Hepatocyte (in vitro differentiated cells): ENCODE results near the gene SRPK3. TPM values are rescaled to one million over a fixed set of nuclear protein-coding genes. Genes with fewer than 3 reads are reported as not detected.

Experiments
- DNase-seq: peaks from one replicate; pipeline ENCODE4 v3.0.0-alpha.2; 2016; ENCODE audit warnings: low spot score
- H2AFZ ChIP-seq: fragments of 200-600 bp; sonication (generic); 2 replicates; pipeline ENCODE4 v1.6.0; 2016; ENCODE audit warnings: antibody characterized with exemption, mild to moderate bottlenecking
- H3K27ac ChIP-seq: fragments of 200-600 bp; sonication (generic); 2 replicates; pipeline ENCODE4 v1.5.1; 2016; ENCODE audit warnings: mild to moderate bottlenecking
- H3K27me3 ChIP-seq: fragments of 200-600 bp; sonication (generic); 2 replicates; pipeline ENCODE4 v1.6.1; 2016
- H3K36me3 ChIP-seq: fragments of 200-600 bp; sonication (generic); replicated peaks from 2 replicates; pipeline ENCODE4 v1.5.1; 2016; ENCODE audit warnings: low read depth; ENCODE audit not compliant: insufficient read depth
- H3K4me1 ChIP-seq: fragments of 200-600 bp; sonication (generic); 2 replicates; pipeline ENCODE4 v1.5.1; 2016; ENCODE audit warnings: mild to moderate bottlenecking, moderate library complexity; ENCODE audit not compliant: insufficient read depth
- H3K4me2 ChIP-seq: fragments of 200-600 bp; sonication (generic); 2 replicates; pipeline ENCODE4 v1.6.0; 2016
- H3K4me3 ChIP-seq: fragments of 200-600 bp; sonication (generic); 2 replicates; pipeline ENCODE4 v1.5.1; 2016; ENCODE audit warnings: mild to moderate bottlenecking
- H3K79me2 ChIP-seq: fragments of 200-600 bp; sonication (generic); 2 replicates; pipeline ENCODE4 v1.6.0; 2017; ENCODE audit warnings: mild to moderate bottlenecking
- H3K9me2 ChIP-seq: fragments of 200-600 bp; sonication (generic); replicated peaks from 2 replicates; pipeline ENCODE4 v1.6.0; 2017; ENCODE audit warnings: mild to moderate bottlenecking; ENCODE audit not compliant: insufficient read depth
- H3K9me3 ChIP-seq: fragments of 200-600 bp; sonication (generic); 2 replicates; pipeline ENCODE4 v1.5.1; 2016; ENCODE audit warnings: low read depth, mild to moderate bottlenecking
- H4K20me1 ChIP-seq: fragments of 200-600 bp; sonication (generic); 2 replicates; pipeline ENCODE4 v1.6.0; 2016; ENCODE audit warnings: mild to moderate bottlenecking; ENCODE audit not compliant: insufficient read depth, poor library complexity, severe bottlenecking
- EZH2 ChIP-seq: fragments of 200-600 bp; sonication (generic); IDR thresholded peaks from 2 replicates; pipeline ENCODE4 v1.6.1; 2016; ENCODE audit warnings: antibody characterized with exemption, mild to moderate bottlenecking, borderline replicate concordance
- EZH2phosphoT487 ChIP-seq: fragments of 200-600 bp; sonication (generic); IDR thresholded peaks from one replicate; pipeline ENCODE4 v1.6.1; 2018; ENCODE audit warnings: antibody characterized with exemption, mild to moderate bottlenecking, low read depth, moderate library complexity; ENCODE audit not compliant: unreplicated experiment, severe bottlenecking
- WGBS: methylation state at CpG from one replicate; pipeline ENCODE4 v1.1.6; 2016; ENCODE audit warnings: low lambda C conversion rate; ENCODE audit errors: missing lambda C conversion rate; 5-methylcytosine and 5-hydroxymethylcytosine counted together
- polyA plus RNA-seq: library from polyadenylated mRNA; unstranded; fragments of >200 nt; fragmentation: Nextera tagmentation; extraction: Ambion mirVana; gene quantifications from 2 replicates; pipeline ENCODE4 v1.2.1, GENCODE V29; 2016
- total RNA-seq: library from RNA; depleted of rRNA; stranded (reverse); fragments of >200 nt; gene quantifications from 2 replicates; pipeline ENCODE4 v1.2.3, GENCODE V29; 2014
- TF ChIP-seq, protein P1 (sequence below): fragments of 200-600 bp; sonication (generic); IDR thresholded peaks from 2 replicates; pipeline ENCODE4 v1.5.1; 2016; ENCODE audit warnings: antibody characterized with exemption, mild to moderate bottlenecking; ENCODE audit not compliant: poor library complexity

SRPK3 gene
- total and polyA plus RNA-seq, 2 experiments from 2014 or later: 0.20 to 0.89 TPM

DNA sequence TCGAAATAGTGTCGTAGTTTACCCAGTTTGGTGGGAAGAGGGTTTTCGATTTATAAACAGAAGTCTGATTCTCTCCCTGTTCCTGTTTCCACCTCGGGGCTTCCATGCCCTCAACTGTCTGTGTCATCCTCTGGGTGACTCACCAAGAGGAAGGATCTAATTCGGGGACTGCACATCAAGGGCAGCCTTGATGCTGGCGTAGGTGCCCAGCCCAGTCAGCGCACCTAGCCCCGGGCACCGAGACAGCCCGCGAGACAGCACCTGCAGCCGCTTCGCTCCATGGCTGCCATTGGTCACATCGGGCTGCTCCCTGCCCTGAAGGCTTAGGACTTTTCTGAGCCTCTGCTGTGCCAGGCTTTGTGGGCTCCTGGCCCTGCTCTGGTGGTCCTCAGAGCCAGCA is 48.4 kb upstream of the SRPK3 start:
- Histone ChIP-seq H3K4me2 (no peak overlapping the region), H3K27ac (no peak overlapping the region), H3K9me3 (no peaks in the 10 kb centered on the region), H3K36me3 (no peaks in the 10 kb centered on the region), H3K4me3 (no peak overlapping the region), H3K4me1 (peaks cover 2% of the 10 kb centered on the region), H3K79me2 (no peaks in the 10 kb centered on the region), H3K27me3 (no peaks in the 10 kb centered on the region), H2AFZ (no peak overlapping the region), H4K20me1 (no peaks in the 10 kb centered on the region), H3K9me2 (no peaks in the 10 kb centered on the region)
- TF ChIP-seq, protein P1, sequence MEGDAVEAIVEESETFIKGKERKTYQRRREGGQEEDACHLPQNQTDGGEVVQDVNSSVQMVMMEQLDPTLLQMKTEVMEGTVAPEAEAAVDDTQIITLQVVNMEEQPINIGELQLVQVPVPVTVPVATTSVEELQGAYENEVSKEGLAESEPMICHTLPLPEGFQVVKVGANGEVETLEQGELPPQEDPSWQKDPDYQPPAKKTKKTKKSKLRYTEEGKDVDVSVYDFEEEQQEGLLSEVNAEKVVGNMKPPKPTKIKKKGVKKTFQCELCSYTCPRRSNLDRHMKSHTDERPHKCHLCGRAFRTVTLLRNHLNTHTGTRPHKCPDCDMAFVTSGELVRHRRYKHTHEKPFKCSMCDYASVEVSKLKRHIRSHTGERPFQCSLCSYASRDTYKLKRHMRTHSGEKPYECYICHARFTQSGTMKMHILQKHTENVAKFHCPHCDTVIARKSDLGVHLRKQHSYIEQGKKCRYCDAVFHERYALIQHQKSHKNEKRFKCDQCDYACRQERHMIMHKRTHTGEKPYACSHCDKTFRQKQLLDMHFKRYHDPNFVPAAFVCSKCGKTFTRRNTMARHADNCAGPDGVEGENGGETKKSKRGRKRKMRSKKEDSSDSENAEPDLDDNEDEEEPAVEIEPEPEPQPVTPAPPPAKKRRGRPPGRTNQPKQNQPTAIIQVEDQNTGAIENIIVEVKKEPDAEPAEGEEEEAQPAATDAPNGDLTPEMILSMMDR: no peak
- TF ChIP-seq EZH2phosphoT487 (no peak), EZH2 (no peak)
- 94% methylated on average over 14 of the region's 14 CpGs for WGBS
- no peak for DNase-seq

DNA sequence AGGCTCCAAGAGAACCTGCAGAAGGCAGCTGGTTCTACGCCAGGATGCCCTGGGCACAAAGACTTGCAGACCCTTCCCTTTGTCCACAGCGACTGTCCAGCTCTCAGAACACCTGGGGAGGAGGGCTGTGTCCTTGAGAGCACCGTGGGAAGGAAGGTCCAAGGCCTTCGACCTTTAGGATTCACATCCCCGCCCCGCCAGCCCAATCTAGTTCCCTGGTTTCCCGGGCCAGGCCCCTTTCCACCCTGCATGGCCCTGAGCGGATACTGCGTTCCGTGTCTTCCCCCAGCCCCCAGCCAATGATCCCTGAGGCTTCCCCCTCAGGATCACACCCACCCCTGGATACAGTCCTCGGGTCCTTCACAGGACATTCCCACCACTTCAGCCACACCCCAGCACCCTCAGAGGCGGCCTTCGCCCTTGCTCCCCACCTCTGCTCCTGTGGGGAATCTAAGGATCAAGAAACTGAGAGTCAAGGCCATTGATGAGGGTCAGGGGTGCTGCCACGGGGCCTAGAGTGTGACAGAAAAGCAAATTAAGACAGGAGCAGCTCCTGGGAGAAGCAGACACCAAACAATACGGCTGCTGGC is 47.1 kb upstream of the SRPK3 start:
- Histone ChIP-seq H3K4me1 (no peaks in the 10 kb centered on the region), H2AFZ (no peak overlapping the region), H3K9me3 (no peaks in the 10 kb centered on the region), H3K79me2 (no peaks in the 10 kb centered on the region), H3K4me3 (no peak overlapping the region), H3K36me3 (no peaks in the 10 kb centered on the region), H3K9me2 (no peaks in the 10 kb centered on the region), H3K27ac (no peak overlapping the region), H3K27me3 (no peaks in the 10 kb centered on the region), H4K20me1 (no peaks in the 10 kb centered on the region), H3K4me2 (no peak overlapping the region)
- DNase-seq: no peak
- WGBS: 85% methylated on average over 15 of the region's 15 CpGs
- TF ChIP-seq, protein P1: no peak
- TF ChIP-seq EZH2phosphoT487 (no peak), EZH2 (no peak)

DNA sequence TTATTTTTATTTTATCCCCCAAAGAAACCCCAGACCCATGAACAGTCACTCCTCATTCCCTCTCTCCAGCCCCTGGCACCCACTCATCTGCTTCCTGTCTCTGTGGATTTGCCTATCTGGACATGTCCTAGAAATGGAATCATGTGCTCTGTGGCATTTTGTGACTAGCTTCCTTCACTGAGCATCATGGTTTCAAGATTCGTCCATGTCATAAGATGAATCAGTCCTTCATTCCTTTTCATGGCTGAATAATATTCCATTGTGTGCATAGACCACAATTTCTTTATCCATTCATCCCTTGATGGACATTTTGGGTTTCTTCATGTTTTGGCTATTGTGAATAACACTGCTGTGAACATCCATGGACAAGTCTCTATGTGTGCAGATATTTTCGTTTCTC is 46.0 kb upstream of the SRPK3 start:
- H3K27ac ChIP-seq: no peak overlapping the region
- no peak for DNase-seq
- no peaks in the 10 kb centered on the region for H3K9me2 ChIP-seq
- TF ChIP-seq EZH2phosphoT487: no peak
- no peak for TF ChIP-seq EZH2
- TF ChIP-seq, protein P1: no peak
- WGBS: 78% methylated on average over 2 of the region's 2 CpGs
- H3K4me2 ChIP-seq: no peak overlapping the region
- no peaks in the 10 kb centered on the region for H3K4me1 ChIP-seq
- no peaks in the 10 kb centered on the region for H3K79me2 ChIP-seq
- no peaks in the 10 kb centered on the region for H3K9me3 ChIP-seq
- H2AFZ ChIP-seq: no peak overlapping the region
- H3K36me3 ChIP-seq: no peaks in the 10 kb centered on the region
- no peaks in the 10 kb centered on the region for H3K27me3 ChIP-seq
- no peaks in the 10 kb centered on the region for H4K20me1 ChIP-seq
- no peak overlapping the region for H3K4me3 ChIP-seq

DNA sequence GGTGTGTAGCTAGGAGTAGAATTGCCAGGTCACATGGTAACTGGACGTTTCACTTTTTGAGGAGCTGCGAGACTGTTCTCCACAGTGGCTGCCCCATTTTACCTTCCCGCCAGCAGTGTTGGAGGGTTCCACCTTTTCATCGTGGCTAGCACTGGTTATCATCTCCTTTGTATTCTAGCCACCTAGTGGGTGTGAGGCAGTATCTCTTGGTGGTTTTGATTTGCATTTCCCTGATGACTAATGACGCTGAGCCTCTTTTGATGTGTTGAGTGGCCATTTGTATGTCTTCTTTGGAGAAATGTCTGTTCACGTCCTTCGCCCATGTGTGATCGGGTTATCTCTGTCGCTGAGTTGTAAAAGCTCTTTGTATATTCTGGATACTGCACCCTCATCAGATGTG is 45.6 kb upstream of the SRPK3 start:
- H3K27ac ChIP-seq: no peak overlapping the region
- no peaks in the 10 kb centered on the region for H3K79me2 ChIP-seq
- no peaks in the 10 kb centered on the region for H3K27me3 ChIP-seq
- no peak overlapping the region for H2AFZ ChIP-seq
- H3K4me3 ChIP-seq: no peak overlapping the region
- TF ChIP-seq EZH2phosphoT487 (no peak), EZH2 (no peak)
- TF ChIP-seq, protein P1: no peak
- H3K4me1 ChIP-seq: no peaks in the 10 kb centered on the region
- 81% methylated on average over 9 of the region's 9 CpGs for WGBS
- H3K4me2 ChIP-seq: no peak overlapping the region
- no peak for DNase-seq
- H4K20me1 ChIP-seq: no peaks in the 10 kb centered on the region
- no peaks in the 10 kb centered on the region for H3K9me2 ChIP-seq
- H3K36me3 ChIP-seq: no peaks in the 10 kb centered on the region
- no peaks in the 10 kb centered on the region for H3K9me3 ChIP-seq
